DMS153 treated with DMSO at 0.1 percent for 48 hours (cell line): ENCODE results near the gene MRPL45.
A peak's percentile ranks its signal among the peaks of the same experiment; 100 is the strongest.

Experiments
- DNase-seq: peaks from one replicate; lab custom pipeline; 2025; ENCODE audit not compliant: unreplicated experiment; lab: John Stamatoyannopoulos, UW

MRPL45 gene

DNA sequence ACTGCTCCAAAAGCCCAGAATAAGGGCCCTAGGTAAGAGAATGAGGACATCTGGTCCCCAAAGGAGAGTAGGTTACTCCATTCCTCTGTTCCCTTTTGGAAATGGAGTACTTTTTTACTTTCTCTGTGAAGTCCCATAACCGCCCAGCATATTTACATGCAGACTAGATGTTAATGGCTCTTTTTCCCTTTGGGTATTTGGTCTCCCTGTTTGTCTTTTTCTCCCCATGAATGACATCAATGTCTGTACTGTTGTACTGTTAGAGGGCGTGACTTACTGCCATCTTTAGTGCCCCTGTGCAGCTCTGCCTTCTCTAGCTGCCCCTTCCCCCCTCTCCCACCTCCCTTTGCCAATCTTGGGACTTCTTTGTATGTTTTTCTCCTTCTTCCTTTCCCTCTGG lies 27.8 kb downstream of the MRPL45 start:
- no peak for DNase-seq

DNA sequence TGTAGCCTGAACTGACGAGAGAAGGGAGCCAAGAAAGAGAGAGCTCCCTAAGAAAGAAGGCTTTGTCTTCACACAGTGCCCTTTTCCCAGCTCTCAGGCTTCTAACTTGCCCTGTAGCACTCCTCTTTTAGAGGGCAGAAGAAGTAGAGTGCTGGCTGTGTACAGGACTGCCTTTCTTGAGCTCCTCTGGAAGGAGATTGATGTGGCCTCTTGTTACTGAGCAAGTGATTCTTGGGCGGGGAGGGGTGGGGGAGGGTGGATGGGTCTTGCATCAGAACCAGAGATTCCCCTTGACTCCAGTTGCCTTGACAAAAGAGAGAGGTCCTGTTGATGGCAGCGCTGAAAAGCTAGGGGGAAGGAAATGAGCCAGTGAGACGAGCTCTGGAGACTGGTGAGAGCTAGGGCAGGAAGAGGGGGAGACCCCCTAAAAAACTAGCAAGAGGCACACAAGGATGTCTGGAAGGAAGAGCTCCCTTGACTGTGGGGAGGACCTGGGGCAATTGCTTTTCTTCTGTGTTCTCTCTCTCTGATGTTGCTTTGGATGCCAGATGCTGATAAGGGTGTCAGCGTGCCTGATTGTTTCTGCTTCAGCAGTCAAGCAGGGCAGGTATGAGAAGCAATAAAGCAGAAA lies 28.4 kb downstream of the MRPL45 start:
- DNase-seq, result no peak

DNA sequence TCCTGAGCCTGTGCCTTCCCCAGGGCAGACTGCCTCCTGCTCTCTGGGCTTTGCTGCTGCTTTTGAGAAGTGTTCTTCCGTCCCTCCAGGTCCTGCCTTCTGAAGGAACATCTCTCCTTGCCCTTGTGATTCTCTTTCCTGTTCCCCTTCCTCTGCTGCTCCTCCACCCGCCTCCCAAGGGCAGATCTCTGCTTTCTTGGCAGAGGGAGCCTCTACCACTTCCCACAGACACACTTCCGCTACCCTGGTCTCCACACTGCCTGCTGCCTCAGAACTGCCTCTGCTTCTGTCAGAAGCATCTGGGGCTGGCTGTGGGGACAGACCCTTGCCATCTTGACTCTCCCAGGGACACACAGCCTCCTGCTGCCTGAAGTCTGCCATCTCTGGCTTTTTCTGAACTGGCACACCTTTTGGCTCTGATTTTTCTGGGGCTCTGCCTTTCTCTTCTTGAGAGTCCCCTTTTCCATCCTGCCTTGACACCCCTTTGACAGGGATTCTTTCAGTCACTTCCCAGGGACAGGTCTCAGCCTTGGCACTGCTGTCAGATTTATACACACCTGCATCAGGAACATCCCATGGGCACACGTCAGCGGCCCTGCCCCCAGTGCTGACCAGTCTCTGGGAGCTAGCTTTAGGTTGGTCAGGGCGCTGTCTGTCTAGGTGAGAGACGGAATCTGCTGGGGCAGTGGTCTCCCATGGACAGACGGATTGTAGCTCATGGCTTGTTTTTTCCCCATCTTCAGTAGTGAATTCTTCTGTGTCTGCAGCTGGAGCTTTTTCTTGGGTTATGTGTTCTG lies 30.2 kb downstream of the MRPL45 start:
- DNase-seq, result no peak

DNA sequence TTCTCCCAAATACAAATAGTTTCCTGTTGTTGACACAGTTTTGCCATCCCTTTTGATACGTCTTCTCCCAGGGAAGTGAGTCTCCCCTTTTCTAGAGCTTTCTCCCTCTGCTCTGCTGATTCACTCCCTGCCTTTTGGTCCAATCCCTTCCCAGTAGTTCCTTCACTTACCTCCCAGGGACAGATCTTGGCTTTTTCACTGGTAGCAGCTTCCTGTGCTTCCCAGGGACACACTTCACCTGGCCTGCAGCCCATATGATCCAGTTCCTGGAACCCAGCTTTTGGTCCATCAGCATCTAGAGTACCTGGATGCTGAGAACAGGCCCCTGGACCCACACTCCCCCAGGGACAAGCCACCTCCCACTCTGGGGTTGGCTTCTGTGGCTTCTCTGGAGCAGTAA lies 31.0 kb downstream of the MRPL45 start:
- no peak for DNase-seq

DNA sequence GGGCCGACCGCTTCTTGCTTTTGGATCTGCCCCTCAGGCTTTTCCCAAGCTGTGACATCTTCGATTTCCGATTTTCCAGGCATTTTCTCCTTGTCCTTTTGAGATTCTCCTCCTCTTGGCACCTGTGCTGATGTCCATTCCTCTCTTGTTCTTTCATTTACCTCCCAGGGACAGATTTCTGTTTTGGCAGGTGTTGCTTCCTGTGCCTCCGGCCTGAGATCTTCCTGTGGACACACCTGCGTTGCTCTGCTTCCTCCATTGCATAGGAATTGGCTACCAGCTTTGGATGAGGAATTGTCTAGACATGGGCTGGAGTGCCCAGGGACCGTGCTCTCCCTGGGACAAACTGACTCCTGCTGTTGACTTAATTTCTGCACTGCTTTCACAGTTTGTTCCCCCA lies 31.7 kb downstream of the MRPL45 start:
- DNase-seq, result no peak

DNA sequence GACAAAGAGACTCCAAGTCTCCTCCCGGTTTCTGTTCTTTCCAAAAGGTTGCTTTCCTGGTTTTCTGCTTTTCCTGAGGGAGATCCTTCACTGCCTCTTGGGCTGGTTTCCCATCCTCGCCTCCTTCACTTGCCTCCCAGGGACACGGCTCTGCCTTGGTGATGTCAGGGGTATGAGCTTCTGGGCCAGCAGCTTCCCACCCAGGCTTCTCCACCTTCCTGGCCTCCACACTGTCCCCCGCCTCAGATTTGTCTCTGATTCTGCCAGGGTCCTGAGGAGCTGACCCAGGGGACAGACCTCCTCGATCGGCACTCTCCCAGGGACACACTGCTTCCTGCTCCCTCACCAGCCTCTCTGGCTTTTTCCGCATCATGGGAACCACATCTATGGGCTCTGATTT lies 32.3 kb downstream of the MRPL45 start:
- no peak for DNase-seq

DNA sequence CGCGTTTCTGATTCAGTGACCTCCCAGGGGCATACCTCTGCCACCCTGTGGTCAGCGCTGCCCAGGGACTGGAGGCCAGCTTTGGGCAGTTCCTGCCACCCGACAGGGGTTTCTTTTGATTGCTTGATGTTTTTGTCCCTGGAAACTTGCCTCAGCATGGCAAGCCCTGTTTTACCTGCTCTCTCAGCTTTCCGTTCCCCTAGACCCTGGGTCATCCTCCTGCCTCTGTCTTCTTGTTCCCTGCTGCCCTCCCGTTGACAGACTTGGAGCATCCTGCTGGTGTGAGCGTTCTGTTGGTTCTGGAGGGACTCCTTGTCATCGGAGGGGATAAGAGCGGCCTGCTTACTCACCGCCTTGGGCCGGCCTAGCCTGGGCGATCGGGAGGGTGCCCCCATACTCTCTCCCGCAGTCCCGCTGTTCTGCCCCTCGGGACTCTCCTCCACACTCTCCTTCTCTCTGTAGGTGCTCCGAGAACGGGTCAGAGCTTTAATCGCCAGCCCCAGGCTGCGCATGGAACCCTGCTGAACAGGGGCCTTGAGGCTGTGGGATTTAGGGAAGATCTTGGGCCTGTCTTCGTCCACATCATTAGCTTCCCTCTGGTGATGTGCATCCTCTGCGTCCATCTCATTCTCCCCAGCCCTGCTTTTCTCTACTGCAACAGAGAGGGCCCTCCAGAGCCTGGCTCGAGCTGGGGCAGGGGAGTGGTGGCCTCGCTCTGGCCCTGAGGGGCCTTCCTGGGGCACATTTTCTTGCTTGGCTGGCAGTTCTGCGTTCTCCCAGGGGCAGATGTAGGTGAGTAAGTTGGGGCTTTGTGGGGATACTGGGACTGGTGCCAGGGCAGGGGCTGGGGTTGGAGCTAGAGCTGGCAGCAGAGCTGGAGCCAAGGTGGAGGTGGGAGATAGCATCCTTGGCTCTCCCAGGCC lies 33.1 kb downstream of the MRPL45 start:
- no peak for DNase-seq

DNA sequence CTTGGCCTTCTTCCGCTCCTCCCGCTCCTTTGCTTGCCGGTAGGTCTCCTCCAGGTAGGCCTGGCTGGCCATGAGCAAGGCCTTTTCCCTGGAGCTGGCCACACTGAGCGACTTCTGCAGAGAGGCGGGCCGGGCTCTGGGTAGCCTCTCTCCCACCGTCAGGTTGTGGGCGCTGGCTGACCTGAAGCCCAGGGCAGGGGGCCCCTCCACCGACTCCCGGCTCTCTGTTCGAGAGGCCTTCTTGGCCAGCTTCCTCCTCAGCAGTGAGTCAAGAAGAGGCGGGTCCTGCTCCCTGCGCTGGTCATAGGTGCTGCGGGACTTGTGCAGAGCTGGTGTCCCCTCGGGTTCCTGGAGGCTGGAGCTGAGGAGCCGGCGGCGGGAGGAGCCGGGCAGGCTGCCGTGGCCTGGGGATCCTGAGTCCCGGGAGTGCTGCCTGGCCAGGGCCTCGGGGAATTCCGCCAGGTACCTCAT lies 34.0 kb downstream of the MRPL45 start:
- DNase-seq, result no peak

DNA sequence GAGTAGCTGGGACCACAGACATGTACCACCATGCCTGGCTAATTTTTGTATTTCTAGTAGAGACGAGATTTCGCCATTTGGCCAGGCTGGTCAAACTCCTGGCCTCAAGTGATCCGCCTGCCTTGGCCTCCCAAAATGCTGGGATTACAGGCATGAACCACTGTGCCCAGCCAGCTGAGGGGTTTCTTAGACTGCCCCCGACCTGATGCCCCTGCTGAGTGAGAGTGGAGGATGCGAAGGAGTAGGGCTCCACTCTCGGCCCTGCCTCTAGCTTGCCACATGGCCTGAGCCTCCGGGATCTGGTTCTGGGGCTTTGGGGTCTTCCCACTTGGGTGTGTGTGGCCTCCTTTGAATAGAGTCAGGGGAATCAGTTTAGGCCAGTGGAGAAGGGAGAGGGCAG lies 35.8 kb downstream of the MRPL45 start:
- no peak for DNase-seq

DNA sequence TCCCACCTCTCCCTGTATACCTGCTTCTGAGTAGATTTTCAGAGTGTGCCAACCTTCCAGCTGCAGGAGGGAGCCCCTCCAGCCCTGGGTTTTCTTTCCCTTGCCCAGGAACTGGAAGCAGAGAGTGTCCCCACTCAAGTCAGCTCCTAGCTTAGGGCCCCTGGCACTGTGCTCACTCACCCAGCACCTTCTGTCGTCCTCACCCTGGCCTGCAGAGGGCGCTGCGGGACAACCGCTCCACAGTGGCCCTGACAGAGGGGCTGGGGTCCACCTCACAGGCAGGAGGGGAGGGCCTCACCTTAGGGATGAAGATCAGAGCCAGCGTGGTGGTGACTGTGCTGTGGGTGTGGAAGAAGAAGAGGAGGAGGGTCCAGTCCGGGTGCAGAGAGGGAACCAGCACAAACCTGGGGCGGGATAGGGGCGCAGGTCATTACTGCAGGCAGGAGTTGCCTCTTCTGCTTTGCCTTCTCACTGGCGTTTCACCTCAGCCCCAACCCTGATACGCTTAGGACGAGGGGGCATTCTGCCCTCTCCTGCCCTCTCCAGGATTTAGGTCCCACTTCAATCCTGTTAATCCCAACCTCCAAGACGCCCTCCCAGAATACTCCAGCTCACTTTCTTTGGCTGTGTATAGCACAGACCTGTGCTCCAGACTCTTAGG lies 36.8 kb downstream of the MRPL45 start:
- DNase-seq, result peak; percentile 27

DNA sequence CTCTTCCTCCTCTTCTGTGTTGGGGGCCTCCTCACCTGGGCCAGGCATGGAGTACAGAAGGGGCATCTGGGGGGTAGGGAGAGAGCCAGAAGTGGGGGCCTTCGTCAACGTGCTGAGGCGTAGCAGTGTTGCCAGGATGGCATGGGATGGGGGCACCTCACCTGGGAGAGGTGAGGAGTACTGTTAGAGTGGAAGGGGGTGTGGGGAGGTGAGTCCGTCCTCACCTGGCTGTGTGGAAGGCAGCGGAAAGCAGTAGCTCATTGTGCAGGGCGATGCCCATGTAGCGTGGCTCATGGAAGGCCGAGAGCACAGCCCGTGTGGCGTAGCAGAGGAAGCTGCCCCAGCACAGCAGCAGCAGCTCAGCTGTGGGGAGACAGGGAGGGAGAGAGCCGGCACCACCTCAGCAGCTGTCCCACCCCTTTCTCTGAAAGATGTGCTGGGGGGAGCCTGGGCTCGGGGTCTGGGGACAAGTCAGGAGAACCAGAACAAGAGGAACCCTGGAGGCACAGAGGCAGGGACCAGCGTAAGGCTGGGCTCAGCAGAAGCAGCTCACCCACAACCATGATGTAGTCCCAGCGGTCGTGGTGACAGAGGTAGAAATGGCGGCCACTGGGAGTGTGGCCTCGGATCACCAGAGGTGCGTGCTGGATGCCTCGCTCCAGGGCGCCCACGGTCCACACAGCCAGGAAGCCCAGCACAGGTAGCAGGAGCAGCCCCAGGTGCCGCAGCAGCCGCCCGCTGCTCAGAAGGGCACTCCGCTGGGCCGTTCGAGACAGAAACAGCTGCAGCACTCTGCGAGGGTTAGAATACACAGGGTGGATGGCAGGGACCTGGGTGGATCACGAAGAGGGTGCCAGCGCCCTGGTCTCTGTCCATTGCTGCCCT lies 37.8 kb downstream of the MRPL45 start:
- no peak for DNase-seq

DNA sequence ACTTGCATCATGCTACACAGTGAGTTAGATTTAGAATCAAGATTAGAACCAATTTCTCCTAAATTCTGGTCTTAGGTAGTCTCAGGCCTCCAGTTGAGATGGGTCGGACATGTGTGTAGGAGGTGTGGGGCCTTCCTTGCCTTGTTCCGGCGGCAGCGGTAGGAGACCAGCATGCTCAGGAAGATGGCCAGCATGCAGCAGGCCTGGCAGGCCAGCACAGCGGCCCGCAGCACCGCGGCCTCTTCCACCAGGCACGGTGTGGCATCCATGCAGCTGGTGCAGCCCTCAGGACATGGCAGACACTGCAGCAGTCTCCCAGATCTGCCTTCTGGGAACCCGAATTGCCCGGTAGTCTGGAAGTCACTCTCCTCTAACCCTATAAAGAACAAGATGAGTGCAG lies 39.9 kb downstream of the MRPL45 start:
- DNase-seq, result no peak

DNA sequence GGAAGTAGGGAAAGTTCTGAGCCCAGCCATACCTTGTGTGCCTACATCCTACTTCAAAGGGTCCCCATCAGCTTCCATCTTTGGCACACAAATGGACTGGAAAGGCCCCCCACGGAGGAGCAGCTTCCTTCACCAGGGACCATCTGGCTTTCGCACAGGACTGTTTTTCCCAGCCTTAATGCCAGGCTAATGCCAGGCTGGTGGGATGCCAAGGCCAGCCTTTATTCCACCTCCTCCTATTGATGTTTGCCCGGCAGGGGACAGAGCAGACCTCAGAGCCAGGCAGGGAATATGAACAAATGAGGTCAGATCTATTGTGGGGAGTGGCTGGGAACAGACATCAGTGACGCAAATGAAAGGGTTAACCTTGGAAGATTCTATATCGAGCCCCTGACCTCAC lies 41.1 kb downstream of the MRPL45 start:
- no peak for DNase-seq

DNA sequence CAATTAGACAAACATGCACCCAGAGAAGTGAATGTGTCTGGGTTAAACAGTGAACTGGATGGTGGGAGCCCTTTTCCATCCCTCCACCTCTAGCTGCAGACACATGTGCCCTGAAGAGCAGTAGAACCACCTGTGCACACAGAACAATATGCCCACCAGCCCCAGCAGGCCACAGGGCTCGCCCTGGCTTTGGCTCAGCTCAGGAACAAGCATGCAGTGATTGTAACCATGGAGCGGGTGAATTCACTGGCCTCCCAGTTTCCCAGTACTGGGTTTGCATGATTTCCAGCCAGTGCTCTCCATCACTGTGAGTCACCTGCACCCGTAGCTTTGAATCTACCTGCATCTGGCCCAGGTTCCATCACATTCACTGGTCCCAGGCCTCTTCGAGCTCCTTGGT lies 41.6 kb downstream of the MRPL45 start:
- DNase-seq, result no peak

DNA sequence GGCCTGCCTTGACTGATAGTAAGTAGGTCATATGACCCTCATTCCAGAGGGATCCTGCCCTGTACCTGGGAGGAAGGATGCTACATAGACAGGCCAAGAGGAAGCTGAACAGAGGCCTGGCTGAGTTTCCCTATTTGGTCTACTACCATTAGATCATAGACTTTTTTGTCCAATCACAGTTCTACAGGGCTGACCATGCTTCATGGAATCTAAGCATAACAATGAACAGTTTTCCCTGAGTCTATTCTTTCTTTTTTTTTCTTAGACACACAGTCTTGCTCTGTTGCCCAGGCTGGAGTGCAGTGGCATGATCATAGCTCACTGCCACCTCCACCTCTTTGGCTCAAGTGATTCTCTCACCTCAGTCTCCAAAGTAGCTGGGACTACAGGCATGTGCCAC lies 42.9 kb downstream of the MRPL45 start:
- no peak for DNase-seq

DNA sequence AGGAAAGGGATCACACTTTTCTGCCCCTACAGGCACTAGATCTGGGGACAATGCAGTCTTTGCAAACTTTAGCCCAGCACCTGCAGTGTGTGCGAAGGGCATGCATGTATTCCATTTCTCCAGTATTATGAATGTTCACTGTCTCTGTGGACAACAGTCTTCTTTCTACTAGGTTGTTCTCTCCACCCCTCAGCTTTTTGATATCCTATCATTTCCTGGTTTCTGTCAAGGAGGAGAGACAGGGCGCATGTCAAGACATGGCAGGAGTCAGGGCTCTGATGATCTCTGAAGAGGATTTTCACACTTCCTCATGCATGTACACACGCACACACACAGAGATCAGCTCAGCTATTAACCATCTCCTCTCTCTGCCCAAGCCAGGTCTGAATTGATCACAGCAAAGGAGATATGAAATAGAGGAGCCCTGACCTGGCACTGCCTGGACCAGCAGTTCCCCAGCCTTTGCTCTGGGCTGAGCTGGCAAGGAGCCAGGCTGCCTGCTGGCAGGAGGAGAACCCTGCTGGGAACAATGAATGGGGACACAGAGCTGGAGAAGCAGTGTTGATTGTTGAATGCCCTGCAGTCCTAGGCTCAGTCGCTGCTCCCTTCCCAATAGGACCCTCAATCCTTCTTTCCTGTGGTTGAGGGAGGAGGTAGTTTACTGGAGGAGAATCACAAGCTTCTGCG lies 44.2 kb downstream of the MRPL45 start:
- peak; percentile 92 for DNase-seq

DNA sequence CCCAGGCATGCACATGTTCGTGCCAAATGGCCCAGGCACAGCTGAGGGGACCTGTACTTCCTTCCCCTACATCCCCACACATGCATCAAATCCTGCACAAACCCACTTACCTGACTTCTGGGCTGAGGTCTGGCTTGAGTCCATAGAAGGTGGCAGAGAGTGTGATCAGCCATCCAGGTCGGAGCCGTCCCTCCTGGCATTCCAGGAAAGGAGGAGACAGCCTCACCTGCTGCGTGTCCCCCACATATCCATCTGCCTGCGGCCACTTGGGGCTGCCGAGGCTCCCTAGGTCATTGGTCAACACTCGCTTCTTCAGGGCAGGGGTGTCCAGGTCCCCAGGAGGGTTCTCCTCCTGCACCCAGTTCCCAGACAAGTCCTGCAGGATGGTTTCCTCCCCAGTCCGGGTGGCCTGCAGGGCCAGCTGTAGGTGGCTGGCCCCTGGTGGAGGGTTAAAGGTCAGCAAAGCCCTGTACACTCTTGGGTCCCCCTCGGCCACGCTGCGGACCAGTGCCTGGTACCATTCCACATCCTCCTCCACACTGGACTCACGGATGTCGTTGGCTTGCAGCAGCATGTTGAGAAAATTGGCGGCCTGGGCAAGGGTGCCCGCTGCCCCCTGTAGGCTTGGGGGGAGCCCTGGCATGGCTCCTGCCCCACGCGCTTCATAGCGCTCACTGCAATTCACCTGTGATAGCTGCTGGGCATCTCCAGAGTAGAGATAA lies 46.1 kb downstream of the MRPL45 start:
- no peak for DNase-seq

DNA sequence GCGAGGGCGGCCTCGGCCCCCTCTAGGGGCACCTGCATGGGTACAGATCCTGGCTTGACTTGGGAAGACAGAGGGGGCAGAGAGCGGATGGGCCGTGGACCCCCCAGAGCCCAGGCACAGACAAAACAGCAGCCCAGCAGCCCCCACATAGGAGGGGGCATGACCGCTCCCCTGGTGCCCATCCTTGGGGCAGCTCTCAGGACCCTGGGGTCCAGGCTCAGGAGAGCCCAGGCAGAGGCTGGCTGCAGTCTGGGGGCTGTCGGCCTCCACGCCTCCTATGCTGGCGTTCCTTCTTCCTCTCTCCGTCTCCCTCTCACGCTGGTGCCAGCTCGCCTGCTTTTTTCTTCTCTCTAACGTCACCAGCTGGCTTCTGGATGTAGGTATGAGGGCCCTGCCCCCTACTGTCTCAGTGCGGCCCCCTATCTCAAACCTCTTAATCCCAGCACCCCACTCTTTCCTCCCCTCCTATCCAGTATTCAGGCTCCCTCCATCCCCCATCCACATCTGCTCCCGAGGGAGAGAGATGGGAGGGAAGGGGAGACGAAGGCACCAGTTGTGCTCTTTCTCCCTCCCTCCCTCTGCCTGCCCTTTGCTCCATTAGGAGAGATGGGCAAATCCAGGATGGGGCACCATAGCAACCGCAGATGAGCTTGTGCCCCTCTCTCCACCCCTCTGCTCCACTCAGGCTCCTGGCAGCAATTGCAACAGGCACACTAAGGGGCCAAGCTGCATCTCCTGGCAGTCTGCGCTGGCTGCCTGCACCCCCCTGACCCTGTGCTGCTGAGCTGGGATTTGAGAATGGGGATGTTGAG lies 46.8 kb downstream of the MRPL45 start, which contains the start of gene GPR179:
GPR179 (minus strand) TSS at position 349 of the 812 bp plus-strand sequence; CDS start at position 182, 167 bp downstream.
- no peak for DNase-seq
